ENCODE measurements around the gene ATG5.
"Not testable (repeated sequence)": the region's sequence is repeated elsewhere in the genome, so short reads cannot be mapped to it uniquely, and the experiment has no call there.

ATG5 gene

GRCh38 chr6:106237286-106237685, 88.3 kb downstream of the ATG5 start (continued):
- TF ChIP-seq, protein P1, sequence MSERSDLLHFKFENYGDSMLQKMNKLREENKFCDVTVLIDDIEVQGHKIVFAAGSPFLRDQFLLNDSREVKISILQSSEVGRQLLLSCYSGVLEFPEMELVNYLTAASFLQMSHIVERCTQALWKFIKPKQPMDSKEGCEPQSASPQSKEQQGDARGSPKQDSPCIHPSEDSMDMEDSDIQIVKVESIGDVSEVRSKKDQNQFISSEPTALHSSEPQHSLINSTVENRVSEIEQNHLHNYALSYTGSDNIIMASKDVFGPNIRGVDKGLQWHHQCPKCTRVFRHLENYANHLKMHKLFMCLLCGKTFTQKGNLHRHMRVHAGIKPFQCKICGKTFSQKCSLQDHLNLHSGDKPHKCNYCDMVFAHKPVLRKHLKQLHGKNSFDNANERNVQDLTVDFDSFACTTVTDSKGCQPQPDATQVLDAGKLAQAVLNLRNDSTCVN (tag by site-specific recombination; optimal IDR thresholded peaks at IDR 0.05) = no peak
- no peak for TF ChIP-seq ZFP69B (tag by site-specific recombination; IDR thresholded peaks at IDR 0.05)

DNA sequence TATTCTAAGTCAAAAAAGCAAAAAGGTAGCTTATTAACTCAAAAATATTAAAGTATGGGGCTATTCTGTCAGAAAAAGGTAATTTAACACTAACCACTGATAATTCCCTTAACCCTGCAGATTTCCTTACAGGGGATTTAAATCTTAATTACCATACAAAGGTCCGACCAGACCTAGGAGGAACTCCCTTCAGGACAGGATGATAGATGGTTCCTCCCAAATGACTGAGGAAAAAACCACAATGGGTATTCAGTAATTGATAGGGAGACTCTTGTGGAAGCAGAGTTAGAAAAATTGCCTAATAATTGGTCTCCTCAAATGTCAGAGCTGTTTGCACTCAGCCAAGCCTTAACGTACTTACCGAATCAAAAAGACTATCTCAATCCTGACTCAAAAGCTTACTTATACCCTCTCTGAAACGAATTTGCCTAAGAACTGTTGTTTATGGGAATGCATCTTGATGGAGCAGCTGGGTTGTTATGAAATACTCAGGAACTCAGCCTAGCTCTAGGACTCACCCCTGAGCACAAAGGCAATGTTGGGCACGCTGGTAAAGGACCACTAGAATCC, 95.6 kb downstream of the ATG5 start:
- H3K4me1 ChIP-seq (ENCODE audit: control insufficient read depth, insufficient read depth, low read length); H3K4me3 ChIP-seq (ENCODE audit: low read depth, low read length); POLR2A ChIA-PET; H3K27ac ChIP-seq (ENCODE audit: extremely low read depth, low read depth, low read length); H3K9me3 ChIP-seq (ENCODE audit: control insufficient read depth, insufficient read depth, low read depth, low read length); H3K36me3 ChIP-seq (ENCODE audit: control insufficient read depth in 2 of 2, insufficient read depth in 1 of 2, low read length in 2 of 2): not testable (repeated sequence)
- CTCF ChIA-PET = interaction anchor here (0.6 kb wide), 1 partner anchor 74 kb away, joined by 3 read pairs; no protein-coding TSS in a partner anchor

DNA sequence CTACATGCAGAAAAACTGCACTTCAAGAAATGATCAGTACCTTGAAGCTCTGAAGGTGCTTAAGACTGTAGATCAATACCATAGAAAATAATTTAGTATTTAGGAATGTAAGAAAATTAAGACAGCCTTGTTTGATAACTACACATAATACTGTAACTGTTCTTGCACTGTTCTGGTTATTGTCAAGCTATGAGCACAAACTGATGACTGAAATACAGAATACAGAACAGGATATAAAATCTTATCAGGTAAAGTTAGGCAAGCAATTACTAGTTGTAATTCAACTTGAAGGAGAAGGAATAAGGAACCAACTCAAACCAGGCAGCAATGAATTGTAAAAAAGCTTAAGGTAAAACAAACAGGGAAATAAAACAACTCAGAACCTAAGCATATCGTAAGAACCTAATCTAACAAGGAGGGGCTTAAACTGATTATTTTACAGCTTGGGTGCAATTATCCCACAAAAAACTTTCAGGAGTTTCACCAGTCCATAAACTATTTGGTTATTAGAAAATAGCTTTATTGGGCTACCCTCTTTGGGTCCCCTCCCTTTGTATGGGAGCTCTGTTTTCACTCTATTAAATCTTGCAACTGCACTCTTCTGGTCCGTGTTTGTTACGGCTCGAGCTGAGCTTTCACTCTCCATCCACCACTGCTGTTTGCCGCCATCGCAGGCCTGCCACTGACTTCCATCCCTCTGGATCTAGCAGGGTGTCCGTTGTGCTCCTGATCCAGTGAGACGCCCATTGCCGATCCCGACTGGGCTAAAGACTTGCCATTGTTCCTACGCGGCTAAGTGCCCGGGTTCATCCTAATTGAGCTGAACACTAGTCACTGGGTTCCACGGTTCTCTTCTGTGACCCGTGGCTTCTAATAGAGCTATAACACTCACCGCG, 97.7 kb downstream of the ATG5 start:
- TF ChIP-seq ZBTB44 (tag by site-specific recombination; IDR thresholded peaks at IDR 0.05) = no peak
- TF ChIP-seq ZNF792 (tag by site-specific recombination; IDR thresholded peaks at IDR 0.05) = no peak
- TF ChIP-seq REPIN1 (tag by site-specific recombination; IDR thresholded peaks at IDR 0.05; ENCODE audit: low read depth) = no peak
- no peak for TF ChIP-seq ZBTB7A (tag by site-specific recombination; IDR thresholded peaks at IDR 0.05; ENCODE audit: low read depth)
- no peak for TF ChIP-seq ZNF776 (tag by site-specific recombination; IDR thresholded peaks at IDR 0.05; ENCODE audit: borderline replicate concordance)
- TF ChIP-seq SP3 (tag by site-specific recombination; IDR thresholded peaks at IDR 0.05) = no peak
- TF ChIP-seq ZSCAN23 (tag by site-specific recombination; IDR thresholded peaks at IDR 0.05) = no peak
- TF ChIP-seq ZNF302 (tag by site-specific recombination; IDR thresholded peaks at IDR 0.05; ENCODE audit: low read depth) = no peak
- no peak for TF ChIP-seq KLF7 (tag by site-specific recombination; IDR thresholded peaks at IDR 0.05; ENCODE audit: borderline replicate concordance)
- TF ChIP-seq ZNF529 (tag by site-specific recombination; IDR thresholded peaks at IDR 0.05; ENCODE audit: insufficient replicate concordance) = no peak
- TF ChIP-seq ZNF843 (tag by site-specific recombination; IDR thresholded peaks at IDR 0.05) = no peak
- no peak for TF ChIP-seq ZNF132 (tag by site-specific recombination; IDR thresholded peaks at IDR 0.05; ENCODE audit: borderline replicate concordance)
- no peak for TF ChIP-seq ZNF16 (tag by site-specific recombination; IDR thresholded peaks at IDR 0.05; ENCODE audit: low read depth)
- no peak for TF ChIP-seq ZNF214 (tag by site-specific recombination; IDR thresholded peaks at IDR 0.05; ENCODE audit: borderline replicate concordance)
- no peaks in the 10 kb centered on the region for H3K4me1 ChIP-seq (ENCODE audit: control insufficient read depth, insufficient read depth, low read length)
- no peaks in the 10 kb centered on the region for H3K36me3 ChIP-seq (ENCODE audit: control insufficient read depth in 2 of 2, insufficient read depth in 1 of 2, low read length in 2 of 2)
- ChIA-PET POLR2A (no interaction called here), CTCF (interaction anchor here (0.6 to 1.5 kb wide), 4 partner anchors 73 to 1787 kb away, joined by 3 to 4 read pairs (median 4); no protein-coding TSS in a partner anchor)
- H3K4me3 ChIP-seq (ENCODE audit: low read depth, low read length) = no peak overlapping the region
- H3K9me3 ChIP-seq (ENCODE audit: control insufficient read depth, insufficient read depth, low read depth, low read length) = no peaks in the 10 kb centered on the region
- H3K27ac ChIP-seq (ENCODE audit: extremely low read depth, low read depth, low read length) = no peak overlapping the region

DNA sequence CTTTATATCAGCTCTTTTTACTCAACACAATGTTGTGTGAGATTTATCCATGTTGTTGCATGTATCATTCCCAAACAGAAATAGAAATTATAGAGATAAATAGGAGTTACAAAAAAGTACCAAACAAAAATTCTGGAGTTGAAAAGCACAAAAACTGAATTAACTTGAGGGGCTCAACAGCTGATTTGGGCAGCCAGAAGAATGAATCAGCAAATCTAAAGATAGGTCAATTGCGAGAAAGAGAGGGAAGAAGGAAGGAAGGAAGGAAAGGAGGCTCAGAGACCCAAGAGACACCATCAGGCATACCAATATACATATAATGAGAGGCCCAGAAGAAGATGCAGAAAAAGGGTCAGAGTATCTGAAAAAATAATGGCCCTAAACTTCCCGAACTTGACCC, 98.9 kb downstream of the ATG5 start:
- Histone ChIP-seq H3K4me1 (ENCODE audit: control insufficient read depth, insufficient read depth, low read length) (no peaks in the 10 kb centered on the region), H3K27ac (ENCODE audit: extremely low read depth, low read depth, low read length) (no peak overlapping the region), H3K9me3 (ENCODE audit: control insufficient read depth, insufficient read depth, low read depth, low read length) (no peaks in the 10 kb centered on the region), H3K36me3 (ENCODE audit: control insufficient read depth in 2 of 2, insufficient read depth in 1 of 2, low read length in 2 of 2) (no peaks in the 10 kb centered on the region), H3K4me3 (ENCODE audit: low read depth, low read length) (no peak overlapping the region)
- TF ChIP-seq ZNF658 (tag by site-specific recombination; IDR thresholded peaks at IDR 0.05) = no peak
- TF ChIP-seq HIC1 (tag by site-specific recombination; IDR thresholded peaks at IDR 0.05) = no peak
- CTCF ChIA-PET = interaction anchor here (0.7 to 1.5 kb wide), 4 partner anchors 19 to 794 kb away, joined by 3 to 8 read pairs (median 4); no protein-coding TSS in a partner anchor
- POLR2A ChIA-PET = no interaction called here

Data from HEK293 (cell line).